ENCODE measurements around the gene BOD1L2.

The BOD1L2 gene

GRCh38 chr18:57122936-57123510 lies 23.9 kb upstream of the BOD1L2 start:
- Histone ChIP-seq H3K9ac (ENCODE audit: low read length) (no peak overlapping the region), H3K9me3 (ENCODE audit: low read length) (no peaks in the 10 kb centered on the region), H4K20me1 (ENCODE audit: insufficient read depth, low read length) (no peaks in the 10 kb centered on the region), H3K4me1 (ENCODE audit: insufficient read depth, low read length, severe bottlenecking) (no peaks in the 10 kb centered on the region), H2AFZ (ENCODE audit: low read length) (no peak overlapping the region), H3K27me3 (ENCODE audit: insufficient read depth, low read length) (no peaks in the 10 kb centered on the region), H3K27ac (ENCODE audit: low read depth, low read length, poor library complexity, severe bottlenecking) (no peak overlapping the region), H3K4me3 (ENCODE audit: low read depth, low read length, poor library complexity, severe bottlenecking) (no peak overlapping the region), H3F3A (ENCODE audit: insufficient read depth, low read length) (no peaks in the 10 kb centered on the region), H3K79me2 (ENCODE audit: insufficient read depth, low read length) (no peaks in the 10 kb centered on the region), H3K36me3 (ENCODE audit: insufficient read depth, low read length) (no peaks in the 10 kb centered on the region), H3K9me2 (ENCODE audit: low read depth, low read length) (no peaks in the 10 kb centered on the region), H3K4me2 (ENCODE audit: low read length) (no peak overlapping the region)
- TF ChIP-seq EZH2 (IDR thresholded peaks at IDR 0.05; ENCODE audit: borderline replicate concordance, low read length) = no peak
- TF ChIP-seq, protein P1, sequence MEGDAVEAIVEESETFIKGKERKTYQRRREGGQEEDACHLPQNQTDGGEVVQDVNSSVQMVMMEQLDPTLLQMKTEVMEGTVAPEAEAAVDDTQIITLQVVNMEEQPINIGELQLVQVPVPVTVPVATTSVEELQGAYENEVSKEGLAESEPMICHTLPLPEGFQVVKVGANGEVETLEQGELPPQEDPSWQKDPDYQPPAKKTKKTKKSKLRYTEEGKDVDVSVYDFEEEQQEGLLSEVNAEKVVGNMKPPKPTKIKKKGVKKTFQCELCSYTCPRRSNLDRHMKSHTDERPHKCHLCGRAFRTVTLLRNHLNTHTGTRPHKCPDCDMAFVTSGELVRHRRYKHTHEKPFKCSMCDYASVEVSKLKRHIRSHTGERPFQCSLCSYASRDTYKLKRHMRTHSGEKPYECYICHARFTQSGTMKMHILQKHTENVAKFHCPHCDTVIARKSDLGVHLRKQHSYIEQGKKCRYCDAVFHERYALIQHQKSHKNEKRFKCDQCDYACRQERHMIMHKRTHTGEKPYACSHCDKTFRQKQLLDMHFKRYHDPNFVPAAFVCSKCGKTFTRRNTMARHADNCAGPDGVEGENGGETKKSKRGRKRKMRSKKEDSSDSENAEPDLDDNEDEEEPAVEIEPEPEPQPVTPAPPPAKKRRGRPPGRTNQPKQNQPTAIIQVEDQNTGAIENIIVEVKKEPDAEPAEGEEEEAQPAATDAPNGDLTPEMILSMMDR (IDR thresholded peaks at IDR 0.05; ENCODE audit: low read length) = no peak

DNA sequence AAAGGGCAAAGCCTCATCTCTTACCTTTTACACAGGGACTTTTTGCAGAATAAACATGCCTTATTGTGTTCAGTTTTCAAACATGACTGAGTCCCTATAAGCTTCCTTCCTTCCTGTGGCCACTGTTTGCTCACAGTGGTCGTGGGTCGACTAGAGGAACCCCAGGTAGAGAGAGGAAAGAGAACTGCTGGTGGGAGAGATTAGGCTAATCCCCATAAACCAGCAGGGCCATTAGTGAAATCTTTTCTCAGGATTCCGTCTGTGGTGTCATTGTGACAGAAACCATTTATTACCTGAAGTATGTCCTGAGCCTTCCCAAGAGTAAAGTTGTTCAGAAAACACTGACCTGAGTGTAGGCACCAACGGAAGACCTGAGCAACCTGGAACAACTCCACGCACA lies 21.3 kb upstream of the BOD1L2 start:
- Histone ChIP-seq H2AFZ (ENCODE audit: low read length) (no peak overlapping the region), H3F3A (ENCODE audit: insufficient read depth, low read length) (no peaks in the 10 kb centered on the region), H3K36me3 (ENCODE audit: insufficient read depth, low read length) (no peaks in the 10 kb centered on the region), H3K4me2 (ENCODE audit: low read length) (no peak overlapping the region), H3K79me2 (ENCODE audit: insufficient read depth, low read length) (no peaks in the 10 kb centered on the region), H3K27me3 (ENCODE audit: insufficient read depth, low read length) (no peaks in the 10 kb centered on the region), H3K27ac (ENCODE audit: low read depth, low read length, poor library complexity, severe bottlenecking) (no peak overlapping the region), H4K20me1 (ENCODE audit: insufficient read depth, low read length) (no peaks in the 10 kb centered on the region), H3K4me1 (ENCODE audit: insufficient read depth, low read length, severe bottlenecking) (no peaks in the 10 kb centered on the region), H3K9me3 (ENCODE audit: low read length) (no peaks in the 10 kb centered on the region), H3K9ac (ENCODE audit: low read length) (no peak overlapping the region), H3K4me3 (ENCODE audit: low read depth, low read length, poor library complexity, severe bottlenecking) (no peak overlapping the region), H3K9me2 (ENCODE audit: low read depth, low read length) (no peaks in the 10 kb centered on the region)
- TF ChIP-seq, protein P1 (IDR thresholded peaks at IDR 0.05; ENCODE audit: low read length) = no peak
- no peak for TF ChIP-seq EZH2 (IDR thresholded peaks at IDR 0.05; ENCODE audit: borderline replicate concordance, low read length)

DNA sequence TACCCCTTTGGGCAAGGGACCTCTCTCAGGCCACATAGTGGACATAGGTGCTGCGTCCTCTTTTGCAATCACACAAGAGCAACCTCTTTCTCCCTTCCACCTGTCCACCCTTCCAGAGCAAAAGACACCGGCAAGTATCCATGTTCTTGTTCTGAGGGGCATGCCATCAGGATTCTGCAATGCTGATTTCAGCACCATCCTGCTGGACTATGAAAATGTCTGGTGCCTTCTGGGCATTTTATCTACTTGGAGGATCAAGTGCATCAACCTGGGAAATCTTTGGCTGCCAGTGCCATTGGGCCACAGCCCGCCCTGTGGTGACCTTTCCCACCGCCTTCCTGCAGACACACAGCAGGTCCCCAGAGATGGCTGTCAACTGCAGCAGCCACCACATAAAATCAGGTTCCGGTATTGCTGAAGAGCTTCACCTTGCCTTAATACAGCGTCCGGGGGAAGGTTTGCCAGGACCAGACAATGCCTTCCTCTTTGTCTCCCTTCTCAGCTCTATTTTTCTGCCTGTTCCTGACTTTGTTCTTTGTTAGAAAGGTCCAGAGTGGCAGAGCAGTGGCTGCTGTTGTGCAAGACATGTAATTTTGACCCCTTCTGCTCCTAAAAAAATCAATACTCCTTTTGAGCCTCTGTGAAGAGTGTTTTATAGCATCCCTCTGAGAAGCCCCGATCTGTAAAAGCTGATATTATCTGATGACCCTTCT lies 18.5 kb upstream of the BOD1L2 start:
- Histone ChIP-seq H3K36me3 (ENCODE audit: insufficient read depth, low read length) (no peaks in the 10 kb centered on the region), H3K9ac (ENCODE audit: low read length) (no peak overlapping the region), H3K9me3 (ENCODE audit: low read length) (no peaks in the 10 kb centered on the region), H3K4me1 (ENCODE audit: insufficient read depth, low read length, severe bottlenecking) (no peaks in the 10 kb centered on the region), H4K20me1 (ENCODE audit: insufficient read depth, low read length) (no peaks in the 10 kb centered on the region), H3K4me3 (ENCODE audit: low read depth, low read length, poor library complexity, severe bottlenecking) (no peak overlapping the region), H3K27ac (ENCODE audit: low read depth, low read length, poor library complexity, severe bottlenecking) (no peak overlapping the region), H3K79me2 (ENCODE audit: insufficient read depth, low read length) (no peaks in the 10 kb centered on the region), H3K9me2 (ENCODE audit: low read depth, low read length) (no peaks in the 10 kb centered on the region), H2AFZ (ENCODE audit: low read length) (no peak overlapping the region), H3K27me3 (ENCODE audit: insufficient read depth, low read length) (no peaks in the 10 kb centered on the region), H3K4me2 (ENCODE audit: low read length) (no peak overlapping the region), H3F3A (ENCODE audit: insufficient read depth, low read length) (no peaks in the 10 kb centered on the region)
- TF ChIP-seq EZH2 (IDR thresholded peaks at IDR 0.05; ENCODE audit: borderline replicate concordance, low read length) = no peak
- TF ChIP-seq, protein P1 (IDR thresholded peaks at IDR 0.05; ENCODE audit: low read length) = no peak

All from OCI-LY1 (cell line).